Measurements from ENCODE around the gene GPATCH4. TPM values are rescaled to one million over a fixed set of nuclear protein-coding genes. Genes with fewer than 3 reads are reported as not detected.
A peak's percentile ranks its signal among the peaks of the same experiment; 100 is the strongest.
"Not testable (repeated sequence)": the region's sequence is repeated elsewhere in the genome, so short reads cannot be mapped to it uniquely, and the experiment has no call there.

Gene GPATCH4
- polyA plus RNA-seq, 1 experiment: 23.1 TPM

DNA sequence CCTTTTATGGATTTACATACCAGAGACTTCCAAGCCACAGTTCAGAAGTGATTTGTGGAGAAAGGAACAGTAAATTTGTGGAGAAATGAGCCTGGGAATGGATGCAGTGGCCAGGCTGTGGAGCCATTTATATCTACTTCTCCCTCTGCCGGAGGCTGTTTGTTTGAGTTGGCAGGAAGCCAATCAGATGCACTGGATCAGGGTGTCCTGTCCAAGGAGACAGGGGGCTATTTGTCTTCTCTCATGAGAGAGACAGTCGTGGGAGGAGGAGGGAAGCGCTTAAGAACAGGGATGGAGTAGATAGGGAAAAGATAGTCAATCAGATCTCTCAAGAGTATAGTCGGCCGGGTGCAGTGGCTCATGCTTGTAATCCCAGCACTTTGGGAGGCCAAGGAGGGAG is 15.2 kb upstream of the GPATCH4 start:
- ChIA-PET CTCF (interaction anchor here (1.0 to 2.2 kb wide), 5 partner anchors 8 to 170 kb away, joined by 3 to 10 read pairs (median 4); no protein-coding TSS in a partner anchor), POLR2A (no interaction called here)
- TF ChIP-seq, protein P1, sequence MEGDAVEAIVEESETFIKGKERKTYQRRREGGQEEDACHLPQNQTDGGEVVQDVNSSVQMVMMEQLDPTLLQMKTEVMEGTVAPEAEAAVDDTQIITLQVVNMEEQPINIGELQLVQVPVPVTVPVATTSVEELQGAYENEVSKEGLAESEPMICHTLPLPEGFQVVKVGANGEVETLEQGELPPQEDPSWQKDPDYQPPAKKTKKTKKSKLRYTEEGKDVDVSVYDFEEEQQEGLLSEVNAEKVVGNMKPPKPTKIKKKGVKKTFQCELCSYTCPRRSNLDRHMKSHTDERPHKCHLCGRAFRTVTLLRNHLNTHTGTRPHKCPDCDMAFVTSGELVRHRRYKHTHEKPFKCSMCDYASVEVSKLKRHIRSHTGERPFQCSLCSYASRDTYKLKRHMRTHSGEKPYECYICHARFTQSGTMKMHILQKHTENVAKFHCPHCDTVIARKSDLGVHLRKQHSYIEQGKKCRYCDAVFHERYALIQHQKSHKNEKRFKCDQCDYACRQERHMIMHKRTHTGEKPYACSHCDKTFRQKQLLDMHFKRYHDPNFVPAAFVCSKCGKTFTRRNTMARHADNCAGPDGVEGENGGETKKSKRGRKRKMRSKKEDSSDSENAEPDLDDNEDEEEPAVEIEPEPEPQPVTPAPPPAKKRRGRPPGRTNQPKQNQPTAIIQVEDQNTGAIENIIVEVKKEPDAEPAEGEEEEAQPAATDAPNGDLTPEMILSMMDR (IDR thresholded peaks at IDR 0.05; ENCODE audit: low read depth, low read length): no peak
- Histone ChIP-seq H3K9me3 (ENCODE audit: control insufficient read depth, insufficient read depth, low read length) (no peaks in the 10 kb centered on the region), H3K4me3 (ENCODE audit: low read depth, low read length) (no peak overlapping the region), H3K27ac (ENCODE audit: low read depth, low read length) (no peak overlapping the region), H3K27me3 (ENCODE audit: control insufficient read depth, insufficient read depth, low read length) (peaks cover 45% of the 10 kb centered on the region)
- no peak for DNase-seq (ENCODE audit: low read depth, low spot score)

- no peak for DNase-seq (ENCODE audit: low read depth, low spot score)
- no peak overlapping the region for H3K4me3 ChIP-seq (ENCODE audit: low read depth, low read length)
- POLR2A ChIA-PET: no interaction called here
- TF ChIP-seq, protein P1 (IDR thresholded peaks at IDR 0.05; ENCODE audit: low read depth, low read length): no peak
- peaks cover 41% of the 10 kb centered on the region for H3K27me3 ChIP-seq (ENCODE audit: control insufficient read depth, insufficient read depth, low read length)
- no peak overlapping the region for H3K27ac ChIP-seq (ENCODE audit: low read depth, low read length)
- no peaks in the 10 kb centered on the region for H3K9me3 ChIP-seq (ENCODE audit: control insufficient read depth, insufficient read depth, low read length)
- CTCF ChIA-PET: interaction anchor here (2.6 kb wide), 1 partner anchor 11 kb away, joined by 12 read pairs; no protein-coding TSS in a partner anchor
Observed at GRCh38 chr1:156615946-156616345, 14.7 kb upstream of the GPATCH4 start.

DNA sequence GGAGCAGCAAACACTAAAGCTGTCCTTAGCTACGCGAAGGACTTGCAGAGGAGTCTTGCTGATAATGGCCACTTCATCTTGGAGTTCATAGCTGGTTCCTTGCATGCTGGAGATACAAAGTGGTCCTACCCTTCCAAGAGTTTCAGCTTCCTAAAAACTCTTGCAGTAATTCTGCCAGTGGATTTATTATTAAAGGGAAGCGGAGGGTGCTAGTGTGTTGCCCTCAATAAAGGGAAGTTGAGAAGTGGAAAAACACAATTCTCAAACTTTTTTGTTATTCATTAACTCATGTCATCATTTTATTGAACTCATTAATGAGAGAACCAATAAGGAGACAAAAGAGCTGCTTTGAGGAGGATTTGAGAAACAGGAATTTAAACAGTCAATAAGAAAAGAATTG is 11.4 kb upstream of the GPATCH4 start:
- ChIA-PET POLR2A (no interaction called here), CTCF (interaction anchor here (0.7 to 4.9 kb wide), 6 partner anchors 12 to 227 kb away, joined by 3 to 25 read pairs (median 7); no protein-coding TSS in a partner anchor)
- peaks cover 27% of the 10 kb centered on the region for H3K27me3 ChIP-seq (ENCODE audit: control insufficient read depth, insufficient read depth, low read length)
- TF ChIP-seq, protein P1 (IDR thresholded peaks at IDR 0.05; ENCODE audit: low read depth, low read length): no peak
- H3K9me3 ChIP-seq (ENCODE audit: control insufficient read depth, insufficient read depth, low read length): no peaks in the 10 kb centered on the region
- no peak overlapping the region for H3K4me3 ChIP-seq (ENCODE audit: low read depth, low read length)
- no peak overlapping the region for H3K27ac ChIP-seq (ENCODE audit: low read depth, low read length)
- no peak for DNase-seq (ENCODE audit: low read depth, low spot score)

- H3K4me3 ChIP-seq (ENCODE audit: low read depth, low read length); H3K27ac ChIP-seq (ENCODE audit: low read depth, low read length); DNase-seq (ENCODE audit: low read depth, low spot score); H3K9me3 ChIP-seq (ENCODE audit: control insufficient read depth, insufficient read depth, low read length); POLR2A ChIA-PET: not testable (repeated sequence)
- peaks cover 23% of the 10 kb centered on the region for H3K27me3 ChIP-seq (ENCODE audit: control insufficient read depth, insufficient read depth, low read length)
- CTCF ChIA-PET: interaction anchor here (0.6 to 1.2 kb wide), 3 partner anchors 17 to 344 kb away, joined by 3 to 5 read pairs (median 5); no protein-coding TSS in a partner anchor
Observed at GRCh38 chr1:156610072-156610471, 8.8 kb upstream of the GPATCH4 start.

DNA sequence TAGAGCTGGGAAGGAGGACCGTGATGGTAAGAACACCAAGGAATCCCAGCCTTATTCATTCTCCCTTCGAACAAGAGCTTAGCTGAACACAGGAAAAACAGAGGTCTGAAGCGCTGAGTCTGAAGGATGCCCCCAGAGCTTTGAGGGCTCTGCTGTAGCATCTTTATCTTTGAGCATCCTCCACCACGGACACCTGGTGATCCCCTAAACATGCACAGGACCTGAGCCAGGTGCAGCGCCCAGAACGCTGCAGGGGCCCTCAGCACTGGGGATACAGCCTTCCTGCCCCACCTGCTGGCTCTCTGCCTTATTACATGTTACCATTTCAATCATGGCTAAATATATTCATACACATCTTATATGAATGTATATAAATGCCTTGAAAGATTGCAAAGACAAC is 7.7 kb upstream of the GPATCH4 start:
- Histone ChIP-seq H3K27ac (ENCODE audit: low read depth, low read length) (no peak overlapping the region), H3K4me3 (ENCODE audit: low read depth, low read length) (no peak overlapping the region), H3K9me3 (ENCODE audit: control insufficient read depth, insufficient read depth, low read length) (no peaks in the 10 kb centered on the region), H3K27me3 (ENCODE audit: control insufficient read depth, insufficient read depth, low read length) (peaks cover 18% of the 10 kb centered on the region)
- no peak for DNase-seq (ENCODE audit: low read depth, low spot score)
- TF ChIP-seq, protein P1 (IDR thresholded peaks at IDR 0.05; ENCODE audit: low read depth, low read length): peak; percentile 63
- POLR2A ChIA-PET: no interaction called here
- CTCF ChIA-PET: interaction anchor here (0.5 to 1.8 kb wide), 20 partner anchors 9 to 247 kb away, joined by 3 to 28 read pairs (median 6); partner anchors contain the start of gene TTC24
